GM12891 (cell line): ENCODE data around the gene ZC3H4. TPM values are rescaled to one million over a fixed set of nuclear protein-coding genes. Genes with fewer than 3 reads are reported as not detected.
A peak's percentile ranks its signal among the peaks of the same experiment; 100 is the strongest.

ENCODE experiments used
- DNase-seq: peaks from one replicate; pipeline ENCODE4 v3.0.0; 2011; ENCODE audit warnings: low spot score; ENCODE audit not compliant: insufficient read length
- FAIRE-seq: peaks from 2 replicates; lab custom pipeline; 2011; peaks lifted over from hg19 to GRCh38; lab: Jason Lieb, UNC
- PAX5 ChIP-seq: IDR thresholded peaks from 2 replicates; pipeline ENCODE4 v1.6.1; 2011; ENCODE audit warnings: low read length, moderate library complexity, mild to moderate bottlenecking; ENCODE audit not compliant: insufficient read depth, severe bottlenecking
- POLR2A ChIP-seq: IDR thresholded peaks from 2 replicates; pipeline ENCODE4 v1.6.1; 2011; ENCODE audit warnings: low read depth, low read length, control low read depth
- POLR2AphosphoS5 ChIP-seq: IDR thresholded peaks from 2 replicates; pipeline ENCODE4 v1.6.1; 2011; ENCODE audit warnings: low read depth, low read length, control low read depth
- POU2F2 ChIP-seq: IDR thresholded peaks from 2 replicates; pipeline ENCODE4 v1.6.1; 2011; ENCODE audit warnings: low read depth, mild to moderate bottlenecking, control low read depth, low read length, moderate library complexity
- SPI1 ChIP-seq: IDR thresholded peaks from 2 replicates; pipeline ENCODE4 v1.6.1; 2011; ENCODE audit warnings: low read depth, low read length, control low read depth
- TAF1 ChIP-seq: IDR thresholded peaks from 2 replicates; pipeline ENCODE4 v1.6.1; 2011; ENCODE audit warnings: low read depth, low read length, control low read depth
- polyA plus RNA-seq: library from polyadenylated mRNA; unstranded; fragments of >200 nt; gene quantifications from one replicate; pipeline ENCODE4 v1.2.1, GENCODE V29; 2012; ENCODE audit warnings: low read depth, missing spikeins, inconsistent platforms; ENCODE audit not compliant: missing spikeins

The ZC3H4 gene
- 14.9 TPM for polyA plus RNA-seq

DNA sequence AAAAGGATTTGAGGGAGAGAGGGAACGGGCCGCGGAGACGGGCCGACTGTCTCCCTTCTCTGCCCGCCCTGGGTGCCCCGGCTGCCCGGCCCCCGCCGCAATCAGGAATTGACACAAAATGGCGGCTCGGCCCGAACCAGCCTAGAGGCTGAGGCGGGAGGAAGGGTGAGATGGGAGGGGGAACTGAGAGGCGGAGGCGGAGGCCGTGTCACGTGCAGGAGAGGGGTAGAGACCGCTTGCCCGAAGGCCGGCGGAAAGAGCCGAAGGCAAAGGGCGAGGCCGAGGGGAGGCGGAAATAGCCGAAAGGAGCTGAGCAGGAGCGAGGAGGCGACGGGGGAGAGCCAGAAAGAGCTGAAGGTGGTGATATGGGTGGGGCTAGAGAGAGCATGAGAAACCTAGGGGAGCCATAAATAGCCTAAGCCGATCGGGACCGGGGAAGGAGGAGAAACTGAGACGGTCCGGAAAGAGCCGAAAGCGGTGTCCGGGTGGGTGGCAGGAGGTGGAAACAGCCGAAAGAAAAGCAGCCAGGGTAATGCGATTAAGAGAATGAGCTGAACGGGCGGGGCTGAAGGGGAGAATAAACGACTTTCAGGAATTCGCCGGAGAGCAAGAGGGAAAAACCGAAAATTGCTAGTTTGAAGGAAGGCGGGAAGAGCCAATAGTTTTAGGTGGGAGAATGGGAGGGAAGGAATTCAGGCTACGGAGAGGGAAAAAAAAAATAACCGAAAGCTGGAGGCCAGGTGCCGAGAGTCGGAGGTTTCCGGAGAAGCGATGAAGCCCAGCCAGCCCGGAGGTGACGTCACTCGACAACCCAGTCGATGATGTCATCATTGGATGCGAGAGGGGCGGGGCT, at the start of gene ZC3H4:
TSS of gene ZC3H4 (minus strand) at position 780 of the 853 bp plus-strand sequence. CDS start 1,192 bp downstream, outside the sequence.
- FAIRE-seq, result peak; percentile 99
- TF ChIP-seq POLR2AphosphoS5, result peak; percentile 72
- peak; percentile 49 for TF ChIP-seq POU2F2
- no peak for TF ChIP-seq PAX5
- peak; percentile 70 for TF ChIP-seq TAF1
- TF ChIP-seq POLR2A, result peak; percentile 78
- TF ChIP-seq SPI1, result peak; percentile 75
- DNase-seq, result peak; percentile 89

GRCh38 chr19:47161876-47162489, 48.4 kb upstream of the ZC3H4 start:
- TF ChIP-seq POLR2A (no peak), POU2F2 (no peak), PAX5 (no peak), SPI1 (no peak), POLR2AphosphoS5 (no peak), TAF1 (no peak)
- no peak for DNase-seq
- FAIRE-seq, result no peak

DNA sequence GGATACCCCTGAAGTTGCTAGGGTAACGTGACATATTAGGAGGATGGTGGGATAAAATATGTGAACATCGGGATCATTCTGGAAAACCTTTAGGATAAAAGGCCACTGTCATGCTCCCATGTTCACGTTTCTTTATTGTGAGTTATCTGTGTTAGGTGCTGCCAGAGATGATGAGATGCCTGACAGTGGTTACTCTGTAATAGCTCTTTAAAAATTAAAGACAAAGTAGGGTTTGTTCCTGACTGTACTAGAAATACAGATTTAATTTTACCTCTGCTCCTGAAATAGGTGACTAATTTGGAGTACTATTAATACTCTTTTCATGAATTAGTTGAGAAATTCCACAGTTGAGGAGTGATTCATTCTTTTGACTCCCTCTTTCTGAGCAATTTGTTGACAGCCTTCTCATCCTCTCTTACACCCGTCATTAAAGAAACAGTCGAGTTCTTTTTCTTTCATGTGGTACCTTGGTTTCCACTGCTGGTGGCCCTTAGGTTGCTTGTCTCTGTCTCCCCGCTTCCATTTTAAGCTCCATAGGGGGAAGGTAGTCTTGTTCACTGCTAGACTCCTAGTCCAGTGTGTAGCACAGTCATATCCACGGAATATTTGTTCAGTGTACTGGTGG, 45.4 kb upstream of the ZC3H4 start:
- no peak for FAIRE-seq
- no peak for DNase-seq
- TF ChIP-seq POU2F2 (no peak), POLR2A (no peak), PAX5 (no peak), SPI1 (no peak), POLR2AphosphoS5 (no peak), TAF1 (no peak)

- FAIRE-seq (no peak), DNase-seq (no peak)
- TF ChIP-seq PAX5 (no peak), TAF1 (no peak), POU2F2 (no peak), POLR2A (no peak), SPI1 (no peak), POLR2AphosphoS5 (no peak)
Measured at GRCh38 chr19:47158367-47158791, 44.8 kb upstream of the ZC3H4 start.

GRCh38 chr19:47157431-47158321, 44.1 kb upstream of the ZC3H4 start:
- DNase-seq (no peak), FAIRE-seq (peak; percentile 47)
- TF ChIP-seq SPI1 (peak; percentile 55), TAF1 (no peak)

- FAIRE-seq, result peak; percentile 66
- TF ChIP-seq SPI1 (peak; percentile 14; the same call in 1 of the 2 replicates), POLR2A (no peak)
- no peak for DNase-seq
Measured at GRCh38 chr19:47156861-47157430, 43.4 kb upstream of the ZC3H4 start.

- TF ChIP-seq TAF1 (no peak), POU2F2 (no peak), SPI1 (no peak), POLR2AphosphoS5 (no peak)
- FAIRE-seq (no peak), DNase-seq (no peak)
Measured at GRCh38 chr19:47155148-47155547, 41.6 kb upstream of the ZC3H4 start.

- TF ChIP-seq POLR2AphosphoS5, result no peak
- TF ChIP-seq PAX5, result no peak
- no peak for TF ChIP-seq TAF1
- no peak for TF ChIP-seq POU2F2
- TF ChIP-seq SPI1, result no peak
- no peak for TF ChIP-seq POLR2A
- no peak for FAIRE-seq
- no peak for DNase-seq
Measured at GRCh38 chr19:47153266-47153665, 39.7 kb upstream of the ZC3H4 start.

DNA sequence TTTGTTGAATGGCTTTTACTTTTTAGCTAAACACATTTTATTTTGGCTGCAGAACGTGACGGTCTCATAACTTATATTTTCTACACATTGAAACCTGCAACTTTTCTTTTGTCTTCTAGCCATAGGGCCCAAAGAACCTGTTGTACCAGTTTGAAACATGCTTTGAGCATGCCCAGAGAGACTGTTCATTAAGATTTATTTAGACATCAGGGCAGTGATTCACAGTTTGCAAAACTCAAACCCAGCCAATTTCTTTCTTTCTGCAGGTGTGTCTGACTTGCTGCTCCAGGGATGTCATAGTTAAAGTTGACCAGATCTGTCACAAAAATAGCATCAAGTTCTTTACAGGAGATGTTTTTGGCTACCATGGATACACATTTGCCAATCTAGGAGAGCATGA, 39.1 kb upstream of the ZC3H4 start:
- FAIRE-seq (no peak), DNase-seq (no peak)
- no peak for TF ChIP-seq POLR2AphosphoS5
- no peak for TF ChIP-seq PAX5
- TF ChIP-seq POLR2A, result no peak
- TF ChIP-seq TAF1, result no peak
- no peak for TF ChIP-seq POU2F2
- TF ChIP-seq SPI1, result no peak
